A549 treated with CpdA at 1 μM for 4 hours (cell line): ENCODE measurements around the gene B4GALT4. TPM values are rescaled to one million over a fixed set of nuclear protein-coding genes. Genes with fewer than 3 reads are reported as not detected.

ENCODE experiments used
- total RNA-seq: library from RNA; stranded (reverse); fragments of 200-300 nt; extraction: Qiagen RNA extraction; gene quantifications from 5 replicates; pipeline ENCODE4 v1.2.3, GENCODE V29; 2022; ENCODE audit warnings: low read depth

Gene B4GALT4, protein sequence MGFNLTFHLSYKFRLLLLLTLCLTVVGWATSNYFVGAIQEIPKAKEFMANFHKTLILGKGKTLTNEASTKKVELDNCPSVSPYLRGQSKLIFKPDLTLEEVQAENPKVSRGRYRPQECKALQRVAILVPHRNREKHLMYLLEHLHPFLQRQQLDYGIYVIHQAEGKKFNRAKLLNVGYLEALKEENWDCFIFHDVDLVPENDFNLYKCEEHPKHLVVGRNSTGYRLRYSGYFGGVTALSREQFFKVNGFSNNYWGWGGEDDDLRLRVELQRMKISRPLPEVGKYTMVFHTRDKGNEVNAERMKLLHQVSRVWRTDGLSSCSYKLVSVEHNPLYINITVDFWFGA
- 83.3 to 136 TPM (median 108 TPM) in 5 replicates for total RNA-seq

DNA sequence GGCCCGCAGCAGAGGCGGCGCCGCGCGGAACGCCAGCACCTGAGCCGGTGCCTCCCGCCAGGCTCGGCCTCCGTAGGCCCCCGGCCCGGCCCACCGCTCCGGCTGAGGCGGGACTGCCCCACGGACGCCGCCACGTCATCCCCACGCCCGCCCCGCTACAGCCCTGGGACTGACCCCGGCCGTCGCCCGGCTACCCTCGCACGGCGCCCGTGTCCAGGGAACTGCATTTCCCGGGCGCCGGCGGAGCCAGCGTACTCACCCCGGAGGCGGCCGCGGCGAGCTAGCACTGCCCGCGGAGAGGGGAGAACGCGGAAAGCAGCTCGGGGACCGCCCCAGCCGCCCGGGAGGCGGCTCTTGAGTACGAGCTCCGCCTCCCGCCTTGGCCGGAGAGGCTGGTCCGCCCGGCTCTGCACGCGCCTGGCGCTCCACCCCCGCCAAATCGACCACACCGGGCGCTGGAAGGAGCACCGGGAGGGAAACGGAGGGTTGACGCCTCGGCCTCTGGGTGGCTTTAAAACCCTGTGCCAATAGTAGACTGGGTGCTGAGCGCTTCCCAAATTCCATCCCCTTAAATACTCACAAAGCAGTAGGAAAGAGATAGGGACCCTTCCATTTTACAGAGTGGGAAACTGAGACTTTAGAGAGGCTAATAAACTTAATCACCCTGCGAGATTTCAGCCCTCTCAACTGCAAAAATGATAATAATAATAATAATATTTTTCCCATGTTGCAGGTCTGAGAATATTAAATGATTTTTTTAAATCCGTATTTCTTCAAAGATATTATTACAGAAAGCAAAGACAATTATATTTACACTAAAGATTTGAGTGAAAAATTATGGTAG is at the start of gene B4GALT4:
Gene B4GALT4, minus strand, starts transcription at position 288 of the 844 bp plus-strand sequence. CDS start 10,779 bp downstream, outside the sequence.

DNA sequence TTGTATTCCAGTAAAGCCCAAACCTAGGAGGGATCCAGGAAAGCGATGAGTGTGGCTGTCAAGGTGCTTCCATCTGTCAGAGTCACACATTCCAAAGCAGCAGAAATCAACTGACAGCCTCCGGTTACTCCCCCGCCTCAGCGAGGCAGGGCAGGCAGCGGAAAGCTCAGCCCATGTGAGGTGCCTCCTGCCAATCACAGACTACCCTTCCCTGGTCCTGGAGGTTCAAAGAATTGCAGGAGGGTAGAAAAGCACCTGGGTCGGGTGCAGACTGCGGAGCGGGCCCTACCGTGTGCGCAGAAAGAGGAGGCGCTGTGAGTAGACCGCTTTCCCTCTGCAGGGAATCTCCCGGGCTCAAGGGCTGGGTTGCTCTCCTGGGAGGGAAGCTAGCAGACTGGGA is 67.4 kb downstream of the B4GALT4 start, which contains the start of gene UPK1B:
Gene UPK1B, plus strand, starts transcription at position 274 of the 400 bp plus-strand sequence. CDS start 13,144 bp downstream, outside the sequence.

Other genes starting within 250 kb of the B4GALT4 start
- 3.9 to 5.8 TPM (median 5.1 TPM) in 5 replicates for gene IGSF11, start 206.0 kb downstream of the B4GALT4 start, total RNA-seq
- 0.03 TPM in 1 of 5 replicates, not detected in the others for gene TEX55, start 94.7 kb downstream of the B4GALT4 start, total RNA-seq
- 10.7 to 13.6 TPM (median 12.5 TPM) in 5 replicates for gene UPK1B, start 67.3 kb downstream of the B4GALT4 start, total RNA-seq
- 0.96 to 1.6 TPM (median 1.3 TPM) in 5 replicates for gene ARHGAP31, start 53.5 kb upstream of the B4GALT4 start, total RNA-seq
- gene TMEM39A, start 222.7 kb upstream of the B4GALT4 start, total RNA-seq = 21.9 to 32.8 TPM (median 28.4 TPM) in 5 replicates
- 9.1 to 9.8 TPM (median 9.5 TPM) in 5 replicates for gene POGLUT1, start 228.1 kb upstream of the B4GALT4 start, total RNA-seq